AG10803 (cell line): ENCODE data around the gene BDNF.

Experiments used
- DNase-seq: peaks from one replicate; pipeline ENCODE4 v3.0.0; 2010; ENCODE audit warnings: low read depth
- H3K4me3 ChIP-seq: 2 replicates; pipeline ENCODE4 v1.5.1; 2011; ENCODE audit warnings: mild to moderate bottlenecking, low read length, control low read depth
- TF ChIP-seq, protein P1 (sequence below): conservative IDR thresholded peaks from 2 replicates; pipeline ENCODE4 v1.5.1; 2011; ENCODE audit warnings: mild to moderate bottlenecking, low read length, control low read depth, inconsistent platforms

The BDNF gene

DNA sequence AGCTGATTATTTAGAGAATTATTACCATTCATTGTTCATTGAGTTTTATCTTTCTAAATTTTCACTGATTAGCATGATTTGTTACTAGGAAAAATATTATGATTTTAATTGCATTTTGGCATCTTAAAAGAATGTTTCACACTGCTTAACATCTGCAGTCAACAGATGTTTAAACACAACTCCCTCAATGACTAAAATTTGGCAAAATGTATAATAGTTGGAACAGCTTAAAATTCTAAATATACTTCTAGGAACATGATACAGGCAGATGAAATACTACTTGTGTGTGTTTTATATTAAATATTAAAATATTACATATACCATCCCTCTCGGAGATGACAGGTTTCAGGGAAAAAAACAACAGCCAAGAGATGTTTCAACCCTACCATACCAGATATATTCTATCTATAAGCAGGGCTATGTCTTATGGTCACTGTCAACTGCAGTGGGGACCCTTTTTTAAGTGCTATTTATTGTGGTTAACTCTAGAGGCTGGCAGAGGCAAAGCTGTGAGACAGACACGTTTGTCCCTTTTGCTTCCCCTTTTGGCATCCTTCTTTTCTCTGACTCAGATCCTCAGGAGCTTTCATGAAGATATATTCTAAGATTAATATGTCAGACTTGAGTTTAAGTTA is 81.9 kb downstream of the BDNF start:
- TF ChIP-seq, protein P1, sequence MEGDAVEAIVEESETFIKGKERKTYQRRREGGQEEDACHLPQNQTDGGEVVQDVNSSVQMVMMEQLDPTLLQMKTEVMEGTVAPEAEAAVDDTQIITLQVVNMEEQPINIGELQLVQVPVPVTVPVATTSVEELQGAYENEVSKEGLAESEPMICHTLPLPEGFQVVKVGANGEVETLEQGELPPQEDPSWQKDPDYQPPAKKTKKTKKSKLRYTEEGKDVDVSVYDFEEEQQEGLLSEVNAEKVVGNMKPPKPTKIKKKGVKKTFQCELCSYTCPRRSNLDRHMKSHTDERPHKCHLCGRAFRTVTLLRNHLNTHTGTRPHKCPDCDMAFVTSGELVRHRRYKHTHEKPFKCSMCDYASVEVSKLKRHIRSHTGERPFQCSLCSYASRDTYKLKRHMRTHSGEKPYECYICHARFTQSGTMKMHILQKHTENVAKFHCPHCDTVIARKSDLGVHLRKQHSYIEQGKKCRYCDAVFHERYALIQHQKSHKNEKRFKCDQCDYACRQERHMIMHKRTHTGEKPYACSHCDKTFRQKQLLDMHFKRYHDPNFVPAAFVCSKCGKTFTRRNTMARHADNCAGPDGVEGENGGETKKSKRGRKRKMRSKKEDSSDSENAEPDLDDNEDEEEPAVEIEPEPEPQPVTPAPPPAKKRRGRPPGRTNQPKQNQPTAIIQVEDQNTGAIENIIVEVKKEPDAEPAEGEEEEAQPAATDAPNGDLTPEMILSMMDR = no peak
- DNase-seq = peak; percentile 7
- no peak overlapping the region for H3K4me3 ChIP-seq

DNA sequence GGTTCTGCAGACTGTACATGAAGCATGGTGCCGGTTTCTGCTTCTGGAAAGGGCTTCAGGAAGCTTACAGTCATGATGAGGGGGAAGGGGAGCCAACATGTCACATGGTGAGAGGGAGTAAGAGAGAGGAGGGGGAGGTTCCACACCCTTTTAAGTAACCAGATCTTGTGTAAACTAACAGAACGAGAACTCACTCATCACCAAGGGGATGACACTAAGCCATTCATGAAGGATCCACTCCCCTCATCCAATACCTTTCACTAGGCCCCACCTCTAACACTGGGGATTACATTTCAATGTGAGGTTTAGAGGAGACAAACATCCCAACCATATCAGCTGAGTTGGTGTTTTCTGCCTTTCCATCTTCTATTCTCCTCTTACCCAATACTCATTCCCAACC is 83.5 kb downstream of the BDNF start:
- no peak for DNase-seq
- no peak overlapping the region for H3K4me3 ChIP-seq
- TF ChIP-seq, protein P1 = no peak

DNA sequence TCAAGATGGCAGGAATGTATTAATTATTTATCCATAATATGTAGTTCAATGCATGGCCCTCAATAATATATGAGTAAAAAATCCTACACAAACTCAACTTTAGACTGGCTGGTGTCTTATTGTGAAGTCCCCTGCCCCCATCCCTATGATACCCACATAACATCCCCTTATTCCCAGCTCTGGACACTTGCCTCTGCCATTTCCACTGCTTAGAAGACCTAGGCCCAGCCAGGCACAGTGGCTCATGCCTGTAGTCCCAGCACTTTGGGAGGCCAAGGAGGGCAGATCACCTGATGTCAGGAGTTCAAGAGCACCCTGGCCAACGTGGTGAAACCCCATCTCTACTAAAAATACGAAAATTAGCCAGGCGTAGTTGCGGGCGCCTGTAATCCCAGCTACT is 84.4 kb downstream of the BDNF start:
- TF ChIP-seq, protein P1 = no peak
- H3K4me3 ChIP-seq = no peak overlapping the region
- DNase-seq = no peak

DNA sequence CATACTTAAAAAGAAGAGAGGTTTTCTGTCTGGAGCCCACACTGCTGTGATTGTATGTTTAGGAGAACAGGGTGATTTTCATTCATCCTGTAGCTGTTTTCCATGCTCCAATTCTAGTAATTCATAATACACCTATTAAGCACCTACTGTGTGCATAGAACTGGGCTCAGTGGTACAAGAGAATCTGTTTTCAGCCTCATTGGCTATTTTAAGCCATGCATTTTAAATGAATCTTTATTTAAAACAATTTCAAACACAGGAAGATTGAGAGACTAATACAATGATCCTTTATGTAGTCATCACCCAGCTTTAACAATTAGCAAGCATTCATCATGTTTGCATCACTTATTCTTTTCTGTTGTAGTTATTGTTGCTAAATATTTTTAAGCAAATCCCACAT is 86.2 kb downstream of the BDNF start:
- H3K4me3 ChIP-seq = no peak overlapping the region
- TF ChIP-seq, protein P1 = no peak
- no peak for DNase-seq

DNA sequence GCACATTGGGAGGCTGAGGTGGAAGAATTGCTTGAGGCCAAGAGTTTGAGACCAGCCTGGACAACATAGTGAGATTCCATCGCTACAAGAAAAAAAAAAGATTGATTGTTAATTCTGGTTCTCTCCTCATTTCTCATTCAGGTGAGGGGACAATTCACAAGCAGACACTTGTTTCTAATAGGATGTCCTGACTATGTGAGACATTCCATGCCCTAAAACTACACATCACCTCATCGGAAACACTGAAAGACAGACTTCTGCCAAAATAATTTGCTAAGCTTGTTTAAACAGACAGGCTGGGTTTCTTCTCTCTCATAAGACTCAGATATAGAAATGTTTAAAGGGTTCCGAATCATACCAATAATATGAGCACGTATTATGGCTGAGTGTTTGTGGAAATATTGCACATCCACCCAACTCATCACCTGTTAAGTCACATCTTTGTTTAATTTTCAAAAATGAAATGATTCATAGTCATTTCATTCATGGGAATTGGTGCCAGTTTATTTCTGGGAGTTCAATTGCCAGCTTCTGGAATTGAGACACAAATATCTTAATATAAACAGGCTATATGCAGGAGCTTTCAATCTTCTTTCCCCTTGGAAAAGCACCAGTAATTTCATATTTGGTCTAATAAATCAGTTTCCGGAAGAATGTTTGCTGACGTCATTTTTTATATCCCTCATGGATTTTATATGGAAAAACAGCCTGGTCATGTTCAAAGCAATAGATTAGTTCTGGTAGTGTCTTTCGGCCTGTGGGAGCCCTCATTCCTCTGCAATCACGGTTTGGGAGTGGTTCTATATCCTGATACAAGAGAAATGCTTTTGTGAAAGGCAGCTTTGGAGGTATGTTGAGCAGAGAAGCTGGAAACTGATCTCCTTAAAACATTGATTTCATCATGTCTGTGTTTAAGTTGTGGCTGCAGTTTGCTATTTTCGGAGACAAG is 87.0 kb downstream of the BDNF start:
- TF ChIP-seq, protein P1 = no peak
- DNase-seq = no peak
- H3K4me3 ChIP-seq = no peak overlapping the region

DNA sequence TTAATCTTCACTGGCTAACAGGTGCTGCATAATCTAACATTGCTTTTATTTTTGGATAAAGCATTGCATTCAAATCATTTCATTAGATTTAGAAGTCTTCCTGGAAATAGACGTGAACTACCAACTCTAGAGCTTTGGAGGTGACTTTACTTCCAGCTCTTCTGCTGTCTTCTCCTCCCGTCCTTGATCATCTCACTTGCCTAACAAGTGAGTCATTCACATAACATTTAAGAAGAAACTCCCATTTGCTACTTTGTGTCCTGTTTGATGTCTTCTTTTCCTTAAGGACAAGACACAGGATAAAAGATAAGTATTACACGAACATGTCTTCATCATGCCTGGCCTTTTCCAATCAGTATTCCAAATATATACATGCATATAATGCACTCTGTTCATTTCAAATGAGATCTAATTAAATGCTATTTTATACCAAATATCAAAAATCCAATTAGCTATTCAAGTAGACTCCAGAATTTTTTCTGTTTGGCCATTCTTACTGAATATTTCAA is 88.3 kb downstream of the BDNF start:
- DNase-seq = peak; percentile 13
- no peak overlapping the region for H3K4me3 ChIP-seq
- TF ChIP-seq, protein P1 = no peak

DNA sequence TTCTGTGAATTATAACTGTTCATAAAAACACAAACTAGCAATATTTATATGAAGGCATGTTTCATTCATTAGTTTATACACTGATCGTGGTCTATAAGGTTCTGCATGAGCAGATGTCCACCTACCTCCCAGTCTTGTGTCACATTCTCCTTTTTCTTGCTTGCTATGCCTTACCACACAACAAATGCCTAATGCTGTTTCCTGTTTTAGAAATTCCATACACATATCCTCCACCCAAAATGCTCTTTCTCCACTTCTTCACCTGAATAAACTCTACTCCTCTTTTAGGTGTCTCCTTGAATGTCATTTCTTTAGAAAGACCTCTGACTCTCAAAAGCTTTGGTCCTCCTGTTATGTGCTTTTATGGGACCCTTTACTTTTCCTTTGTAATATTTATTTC is 88.9 kb downstream of the BDNF start:
- no peak overlapping the region for H3K4me3 ChIP-seq
- no peak for DNase-seq
- TF ChIP-seq, protein P1 = no peak
